Fibroblast of the aortic adventitia (primary cell): ENCODE measurements around the gene SLC1A1. TPM values are rescaled to one million over a fixed set of nuclear protein-coding genes. Genes with fewer than 3 reads are reported as not detected.
A peak's percentile ranks its signal among the peaks of the same experiment; 100 is the strongest.

Experiments used
- DNase-seq: peaks from one replicate; pipeline ENCODE4 v3.0.0-alpha.2; 2010; ENCODE audit warnings: low read depth
- H3K4me3 ChIP-seq: 2 replicates; pipeline ENCODE4 v1.5.1; 2011; ENCODE audit warnings: low read depth, mild to moderate bottlenecking, control low read depth, low read length, moderate library complexity
- CTCF ChIP-seq: IDR thresholded peaks from 2 replicates; pipeline ENCODE4 v1.5.1; 2011; ENCODE audit warnings: mild to moderate bottlenecking, low read length, control low read depth, inconsistent platforms; ENCODE audit not compliant: insufficient read depth
- total RNA-seq: library from RNA; depleted of rRNA; stranded (reverse); fragments of >200 nt; gene quantifications from 2 replicates; pipeline ENCODE4 v1.2.3, GENCODE V29; 2012; ENCODE audit warnings: low replicate concordance

SLC1A1 gene
- total RNA-seq, 1 donor = 41.7 TPM

GRCh38 chr9:4508246-4508906 lies 18.1 kb downstream of the SLC1A1 start:
- DNase-seq = peak; percentile 51
- H3K4me3 ChIP-seq = no peak overlapping the region
- no peak for TF ChIP-seq CTCF

GRCh38 chr9:4508907-4509589 lies 18.8 kb downstream of the SLC1A1 start:
- no peak overlapping the region for H3K4me3 ChIP-seq
- no peak for TF ChIP-seq CTCF
- DNase-seq = peak; percentile 91

GRCh38 chr9:4509590-4509984 lies 19.3 kb downstream of the SLC1A1 start:
- DNase-seq = no peak
- TF ChIP-seq CTCF = no peak
- H3K4me3 ChIP-seq = no peak overlapping the region

GRCh38 chr9:4510546-4511322 lies 20.5 kb downstream of the SLC1A1 start:
- H3K4me3 ChIP-seq = no peak overlapping the region
- no peak for DNase-seq
- no peak for TF ChIP-seq CTCF

- no peak for DNase-seq
These were observed 24.2 kb downstream of the SLC1A1 start for GRCh38 chr9:4514252-4515128.

More at GRCh38 chr9:4514252-4515128, 24.2 kb downstream of the SLC1A1 start:
- TF ChIP-seq CTCF = no peak
- H3K4me3 ChIP-seq = no peak overlapping the region
